Caco-2 (cell line): ENCODE measurements around the gene MAPKAP1. TPM values are rescaled to one million over a fixed set of nuclear protein-coding genes. Genes with fewer than 3 reads are reported as not detected.

Source experiments
- BruUV-seq: library from RNA; stranded (reverse); fragments of 400-500 nt; replicated peaks from 2 replicates; lab custom pipeline; 2021; lab: Mats Ljungman, UMichigan
- CTCF ChIA-PET: fragments of 300-600 bp; sonication (Branson Sonifier 250); formaldehyde crosslinking; loops from one replicate; lab custom pipeline; 2022; ENCODE audit warnings: antibody characterized with exemption; lab: Charles Lee
- POLR2A ChIA-PET: fragments of 300-600 bp; sonication (Branson Sonifier 250); formaldehyde crosslinking; loops from one replicate; lab custom pipeline; 2022; ENCODE audit warnings: antibody characterized with exemption; lab: Charles Lee
- DNase-seq, 2 experiments: peaks; one replicate each; pipeline versions ENCODE4 v3.0.0 to v3.0.0-alpha.2; 2020 to 2022
- H3K27me3 ChIP-seq: replicated peaks from 2 replicates; pipeline ENCODE4 v1.6.0; 2011; ENCODE audit warnings: low read length; ENCODE audit not compliant: control insufficient read depth, insufficient read depth
- H3K36me3 ChIP-seq: 2 replicates; pipeline ENCODE4 v1.5.1; 2011; ENCODE audit warnings: low read length; ENCODE audit not compliant: control insufficient read depth, insufficient read depth
- H3K4me1 ChIP-seq: fragments of 250-450 bp; sonication (Bioruptor Pico); 2 replicates; pipeline ENCODE4 v1.5.1; 2020; ENCODE audit warnings: mild to moderate bottlenecking
- H3K4me3 ChIP-seq: 2 replicates; pipeline ENCODE4 v1.5.1; 2011; ENCODE audit warnings: low read depth, mild to moderate bottlenecking, control low read depth, low read length
- H3K9me3 ChIP-seq: fragments of 250-450 bp; sonication (Bioruptor Pico); 2 replicates; pipeline ENCODE4 v1.5.1; 2020; ENCODE audit warnings: mild to moderate bottlenecking, moderate library complexity
- H3K27ac Mint-ChIP-seq: one replicate; pipeline ENCODE4 v1.8.0; 2022; ENCODE audit warnings: mixed read lengths; ENCODE audit not compliant: unreplicated experiment
- H3K27me3 Mint-ChIP-seq: one replicate; pipeline ENCODE4 v1.8.0; 2022; ENCODE audit warnings: mixed read lengths; ENCODE audit not compliant: insufficient read depth, unreplicated experiment
- H3K36me3 Mint-ChIP-seq: one replicate; pipeline ENCODE4 v1.8.0; 2022; ENCODE audit warnings: mild to moderate bottlenecking, mixed read lengths; ENCODE audit not compliant: insufficient read depth, unreplicated experiment
- H3K4me1 Mint-ChIP-seq: one replicate; pipeline ENCODE4 v1.8.0; 2022; ENCODE audit warnings: low read depth, mixed read lengths; ENCODE audit not compliant: unreplicated experiment
- H3K4me3 Mint-ChIP-seq: one replicate; pipeline ENCODE4 v1.8.0; 2022; ENCODE audit warnings: mild to moderate bottlenecking, moderate library complexity, mixed read lengths; ENCODE audit not compliant: unreplicated experiment
- H3K9me3 Mint-ChIP-seq: one replicate; pipeline ENCODE4 v1.8.0; 2022; ENCODE audit warnings: mixed read lengths; ENCODE audit not compliant: unreplicated experiment
- CTCF ChIP-seq, 2 experiments: fragments of 200-600 bp in 1 of 2; IDR thresholded peaks; 1 replicate in 1 of 2; 2 replicates in 1 of 2; pipeline versions ENCODE4 v1.5.1 to v1.8.0; 2011 to 2022; ENCODE audit warnings: antibody characterized with exemption in 1 of 2, control low read depth in 1 of 2, inconsistent platforms in 1 of 2, low read depth in 1 of 2, low read length in 1 of 2, mild to moderate bottlenecking in 1 of 2, moderate library complexity in 1 of 2; ENCODE audit not compliant: insufficient read depth in 1 of 2, severe bottlenecking in 1 of 2, unreplicated experiment in 1 of 2
- intact Hi-C: fragments of 100-400 bp; cut with micrococcal nuclease; formaldehyde crosslinking; loops from one replicate; pipeline ENCODE4 v1.10.0; 2022; ENCODE audit not compliant: unreplicated experiment
- total RNA-seq: library from RNA; stranded (reverse); gene quantifications from 2 replicates; pipeline ENCODE4 v1.2.3, GENCODE V29; 2022

Gene MAPKAP1
- total RNA-seq, 1 experiment from 2014 or later = 70.0 TPM

GRCh38 chr9:125479846-125480615 lies 227.0 kb downstream of the MAPKAP1 start:
- no peak for DNase-seq
- no peaks in the 10 kb centered on the region for H3K27me3 ChIP-seq
- intact Hi-C loops = no loop called here
- H3K9me3 ChIP-seq = no peaks in the 10 kb centered on the region
- Mint-ChIP-seq H3K4me1 (no peaks in the 10 kb centered on the region), H3K27ac (no peak overlapping the region), H3K9me3 (no peaks in the 10 kb centered on the region), H3K36me3 (peaks cover 28% of the 10 kb centered on the region), H3K27me3 (no peaks in the 10 kb centered on the region), H3K4me3 (no peak overlapping the region)
- no TSS peak for BruUV-seq
- CTCF ChIA-PET = no interaction called here
- peaks cover 4% of the 10 kb centered on the region; the same call in 1 of the 2 replicates for H3K4me1 ChIP-seq
- H3K36me3 ChIP-seq = no peaks in the 10 kb centered on the region
- POLR2A ChIA-PET = no interaction called here
- H3K4me3 ChIP-seq = no peak overlapping the region
- no peak for TF ChIP-seq CTCF (IDR thresholded peaks at IDR 0.05; ENCODE audit: insufficient read depth in 1 of 2, low read depth in 1 of 2, low read length in 1 of 2, severe bottlenecking in 1 of 2, unreplicated experiment in 1 of 2)

GRCh38 chr9:125477089-125477544 lies 229.9 kb downstream of the MAPKAP1 start:
- no peaks in the 10 kb centered on the region for H3K4me1 Mint-ChIP-seq

GRCh38 chr9:125476645-125477044 lies 230.4 kb downstream of the MAPKAP1 start:
- BruUV-seq = no TSS peak
- no peak for TF ChIP-seq CTCF (IDR thresholded peaks at IDR 0.05; ENCODE audit: insufficient read depth in 1 of 2, low read depth in 1 of 2, low read length in 1 of 2, severe bottlenecking in 1 of 2, unreplicated experiment in 1 of 2)
- Mint-ChIP-seq H3K36me3 (peaks cover 21% of the 10 kb centered on the region), H3K27ac (no peak overlapping the region), H3K27me3 (no peaks in the 10 kb centered on the region), H3K4me3 (no peak overlapping the region), H3K4me1 (no peaks in the 10 kb centered on the region), H3K9me3 (no peaks in the 10 kb centered on the region)
- Histone ChIP-seq H3K4me1 (peaks cover 4% of the 10 kb centered on the region; the same call in 1 of the 2 replicates), H3K36me3 (no peaks in the 10 kb centered on the region), H3K4me3 (no peak overlapping the region), H3K9me3 (no peaks in the 10 kb centered on the region), H3K27me3 (no peaks in the 10 kb centered on the region)
- POLR2A ChIA-PET = no interaction called here
- CTCF ChIA-PET = no interaction called here
- no peak for DNase-seq
- intact Hi-C loops = no loop called here

More at GRCh38 chr9:125477089-125477544, 229.9 kb downstream of the MAPKAP1 start:
- no peaks in the 10 kb centered on the region for H3K27me3 ChIP-seq
- TF ChIP-seq CTCF (IDR thresholded peaks at IDR 0.05; ENCODE audit: insufficient read depth in 1 of 2, low read depth in 1 of 2, low read length in 1 of 2, severe bottlenecking in 1 of 2, unreplicated experiment in 1 of 2) = no peak
- intact Hi-C loops = no loop called here
- no peak overlapping the region for H3K4me3 ChIP-seq
- H3K36me3 Mint-ChIP-seq = peaks cover 21% of the 10 kb centered on the region
- CTCF ChIA-PET = no interaction called here
- no peaks in the 10 kb centered on the region for H3K36me3 ChIP-seq
- no peaks in the 10 kb centered on the region for H3K9me3 ChIP-seq
- no peak overlapping the region for H3K4me3 Mint-ChIP-seq
- H3K9me3 Mint-ChIP-seq = no peaks in the 10 kb centered on the region
- POLR2A ChIA-PET = no interaction called here
- DNase-seq = no peak
- peaks cover 4% of the 10 kb centered on the region; the same call in 1 of the 2 replicates for H3K4me1 ChIP-seq
- BruUV-seq = no TSS peak
- H3K27ac Mint-ChIP-seq = no peak overlapping the region
- no peaks in the 10 kb centered on the region for H3K27me3 Mint-ChIP-seq
